Effector CD8-positive, alpha-beta T cell (primary cell): ENCODE results near the gene ABCC12.

Experiments used
- DNase-seq: peaks from one replicate; lab custom pipeline; 2025; lab: John Stamatoyannopoulos, UW

The ABCC12 gene

GRCh38 chr16:48131201-48131935 lies 24.4 kb downstream of the ABCC12 start:
- no peak for DNase-seq

DNA sequence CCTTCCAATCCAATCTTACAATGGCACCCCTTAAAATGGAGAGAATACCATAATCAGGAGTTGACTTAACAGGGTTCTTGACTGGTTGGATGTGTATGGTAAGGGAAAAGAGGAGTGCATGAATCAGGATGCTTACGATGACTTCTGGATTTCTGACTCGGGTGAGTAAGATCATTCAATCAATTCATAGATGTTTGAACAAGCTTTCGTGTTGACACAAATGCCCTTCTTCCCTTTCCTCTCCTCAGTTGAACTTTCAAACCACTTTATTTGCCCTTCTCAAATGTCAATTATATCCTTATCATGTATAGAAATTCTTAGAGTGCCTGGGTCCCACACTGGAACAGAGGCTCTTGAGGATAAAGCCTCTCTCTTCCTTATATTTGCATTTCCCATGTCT lies 25.9 kb downstream of the ABCC12 start:
- DNase-seq, result no peak

DNA sequence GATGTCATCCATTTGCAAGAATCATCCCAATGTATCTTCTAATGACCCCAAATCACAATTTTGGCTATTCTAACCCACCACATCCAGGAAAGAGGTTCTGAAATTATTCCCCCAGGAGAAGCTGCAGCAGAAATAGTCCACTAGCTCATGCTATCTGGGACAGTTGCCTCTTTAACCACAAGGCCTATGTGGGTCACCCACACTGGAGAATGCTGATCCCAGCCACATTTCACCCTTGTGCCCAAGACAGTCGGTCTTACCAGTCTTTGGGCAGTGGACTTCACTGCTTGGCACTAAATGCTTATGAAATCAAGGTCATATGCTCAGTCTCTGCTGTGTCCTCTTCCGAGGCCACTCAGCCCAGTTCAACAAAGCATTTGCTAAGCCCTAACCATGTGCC lies 27.0 kb downstream of the ABCC12 start:
- no peak for DNase-seq

DNA sequence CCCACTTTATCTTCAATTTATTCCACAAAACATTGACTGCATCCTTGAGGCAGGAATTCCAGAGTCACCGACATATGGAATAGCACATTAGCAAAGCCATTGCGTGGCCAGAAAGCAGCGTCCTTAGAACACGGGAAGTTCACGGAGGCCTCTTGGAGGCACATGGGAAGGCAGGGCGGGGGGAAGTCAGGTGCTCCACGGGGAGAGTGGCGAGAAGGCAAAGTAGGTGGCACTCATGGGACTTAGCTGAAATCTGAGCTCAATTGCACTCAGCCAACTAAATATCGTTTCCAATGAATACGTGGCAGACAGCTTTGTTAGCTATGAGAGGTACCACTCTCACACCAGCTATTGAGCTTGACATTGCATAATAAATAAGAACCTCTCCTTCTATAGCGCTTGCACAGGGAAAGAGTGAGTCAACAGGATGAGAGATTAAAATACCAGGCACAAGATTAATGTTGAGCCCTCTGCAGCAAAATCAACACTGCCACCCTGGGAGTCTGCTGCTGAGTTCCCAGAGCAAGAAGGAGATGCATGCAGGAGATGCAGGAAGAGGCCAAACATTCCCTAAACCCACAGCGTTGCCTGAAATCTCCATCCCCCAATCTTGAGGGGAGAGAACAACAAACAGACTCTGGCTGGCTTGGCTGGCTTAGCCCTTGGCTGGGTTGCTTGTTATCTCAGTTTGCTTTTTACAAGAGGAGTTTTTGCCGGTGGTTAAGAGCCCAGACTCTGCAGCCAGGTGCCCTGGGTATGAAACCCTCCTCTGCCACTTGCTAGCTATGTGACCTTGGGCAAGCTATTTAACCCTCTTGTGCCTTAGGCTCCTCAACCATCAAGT lies 28.8 kb downstream of the ABCC12 start:
- no peak for DNase-seq

GRCh38 chr16:48125888-48126287 lies 29.9 kb downstream of the ABCC12 start:
- no peak for DNase-seq

- no peak for DNase-seq
These were observed 31.5 kb downstream of the ABCC12 start for GRCh38 chr16:48124266-48124665.

- DNase-seq, result no peak
These were observed 32.5 kb downstream of the ABCC12 start for GRCh38 chr16:48123104-48123788.

GRCh38 chr16:48121276-48121675 lies 34.5 kb downstream of the ABCC12 start:
- no peak for DNase-seq

DNA sequence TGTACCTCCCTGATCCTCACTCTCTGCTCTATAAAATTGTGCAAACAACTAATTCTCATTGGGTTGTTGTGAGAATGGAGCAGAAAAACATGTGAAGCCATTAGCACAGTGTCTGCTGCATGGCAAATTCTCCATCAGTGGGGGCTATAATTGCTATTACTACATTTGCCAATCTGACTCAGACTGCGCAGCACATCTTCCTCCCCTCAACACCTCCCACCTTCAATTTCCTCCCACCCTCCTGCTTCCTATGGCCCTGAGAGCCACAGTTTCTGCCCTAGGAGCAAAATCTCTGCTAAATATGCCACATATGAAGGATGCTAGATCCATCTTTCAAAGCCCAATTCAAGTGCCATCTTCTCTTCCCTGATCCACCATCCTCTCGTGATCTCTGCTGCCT lies 37.0 kb downstream of the ABCC12 start:
- DNase-seq, result no peak

DNA sequence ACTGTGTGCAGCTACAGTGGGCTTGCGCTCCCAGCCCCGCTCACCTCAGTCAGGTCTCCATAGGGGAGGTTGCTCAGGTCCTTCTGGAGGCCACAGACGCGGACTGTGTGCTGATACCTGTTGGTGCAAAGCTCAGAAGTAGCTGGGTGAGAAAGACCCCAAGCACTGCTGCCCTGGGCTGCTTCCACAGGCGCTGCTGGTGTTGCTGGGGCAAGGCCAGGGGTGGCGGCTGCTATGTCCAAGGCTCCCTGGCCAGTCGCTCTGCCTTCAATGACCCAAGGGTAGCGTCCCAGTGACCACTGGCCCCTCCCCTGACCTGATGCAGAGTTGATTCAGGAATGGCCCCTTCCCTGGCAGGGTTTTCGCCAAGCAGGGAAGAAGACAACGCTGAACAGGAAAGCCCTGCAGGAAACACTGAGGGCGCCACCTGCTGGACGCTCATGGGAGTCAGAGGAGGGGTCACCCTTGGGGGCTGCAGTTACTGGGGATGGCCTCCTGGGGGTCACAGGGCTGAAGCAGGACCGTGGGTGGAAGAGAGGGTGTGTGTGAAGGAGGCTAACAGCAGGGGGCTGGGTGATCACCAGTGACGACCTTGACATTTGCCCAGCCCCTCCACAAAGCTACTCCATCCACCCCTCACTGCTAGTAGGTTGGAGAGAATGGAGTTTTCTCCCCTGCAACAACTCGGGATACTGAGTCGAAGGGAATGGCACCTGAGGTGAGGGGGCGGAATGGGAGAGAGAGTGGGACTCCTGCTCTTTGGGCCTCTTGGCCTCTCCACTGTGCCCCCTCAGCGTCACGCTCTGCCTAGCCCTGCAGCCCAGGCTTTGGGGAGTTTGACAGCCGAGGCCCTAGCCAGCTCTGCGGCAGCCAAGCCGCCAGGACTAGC lies 38.3 kb downstream of the ABCC12 start:
- peak; percentile 29 for DNase-seq

DNA sequence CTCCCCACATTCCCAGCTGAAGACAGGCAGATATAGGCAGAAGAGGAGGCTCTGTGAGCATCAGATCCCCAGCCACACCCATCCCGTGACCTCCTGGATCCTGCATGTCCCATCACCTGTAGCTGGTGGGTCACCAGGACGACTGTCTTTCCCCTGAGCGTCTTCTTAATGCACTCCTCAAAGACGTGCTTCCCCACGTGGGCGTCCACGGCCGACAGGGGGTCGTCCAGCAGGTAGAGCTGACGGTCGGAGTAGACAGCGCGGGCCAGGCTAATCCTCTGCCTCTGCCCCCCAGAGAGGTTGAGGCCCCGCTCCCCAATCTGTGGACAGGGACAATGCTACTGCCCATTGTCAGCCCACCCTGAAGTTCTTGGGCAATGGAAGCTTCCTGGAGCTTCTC lies 40.5 kb downstream of the ABCC12 start:
- no peak for DNase-seq

DNA sequence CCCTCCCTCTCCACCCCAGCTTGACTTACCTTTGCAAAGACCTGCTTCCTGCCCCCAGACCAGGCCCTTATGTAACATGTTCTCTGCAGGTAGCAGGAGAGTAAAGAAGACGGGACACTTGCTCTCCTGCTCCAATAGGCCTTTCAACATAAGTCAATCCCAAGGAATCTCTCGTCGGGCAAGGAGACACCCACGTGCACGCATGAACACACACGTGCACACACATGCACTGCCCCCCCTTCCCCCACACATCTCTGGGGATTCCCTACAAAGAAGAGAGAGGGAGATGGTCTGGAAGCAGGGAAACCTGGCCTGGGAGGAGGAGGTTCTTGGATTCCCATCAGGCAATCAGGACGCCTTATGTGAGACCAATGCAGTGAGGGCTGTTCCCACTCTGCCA lies 41.4 kb downstream of the ABCC12 start:
- DNase-seq, result no peak

DNA sequence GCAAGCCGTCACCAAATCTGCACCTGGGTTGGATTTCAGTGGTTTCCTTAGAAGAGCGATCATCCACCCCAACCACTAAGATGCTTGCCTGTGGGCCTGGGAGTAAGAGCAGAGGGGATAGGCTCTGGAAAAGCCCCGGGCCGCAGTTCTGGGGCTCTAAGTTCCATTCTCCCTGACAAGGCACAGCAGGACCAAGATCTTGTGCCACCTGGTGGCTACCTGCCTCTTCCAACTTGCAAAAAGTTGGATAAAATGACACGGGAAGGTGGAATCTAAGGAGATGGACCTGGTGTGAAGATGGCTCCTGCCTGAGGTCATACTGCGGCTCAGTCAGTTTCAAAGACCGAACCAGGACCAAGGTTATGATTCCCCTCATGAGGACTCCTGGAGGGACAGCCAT lies 42.3 kb downstream of the ABCC12 start:
- no peak for DNase-seq

GRCh38 chr16:48113001-48113400 lies 42.8 kb downstream of the ABCC12 start:
- DNase-seq, result no peak

DNA sequence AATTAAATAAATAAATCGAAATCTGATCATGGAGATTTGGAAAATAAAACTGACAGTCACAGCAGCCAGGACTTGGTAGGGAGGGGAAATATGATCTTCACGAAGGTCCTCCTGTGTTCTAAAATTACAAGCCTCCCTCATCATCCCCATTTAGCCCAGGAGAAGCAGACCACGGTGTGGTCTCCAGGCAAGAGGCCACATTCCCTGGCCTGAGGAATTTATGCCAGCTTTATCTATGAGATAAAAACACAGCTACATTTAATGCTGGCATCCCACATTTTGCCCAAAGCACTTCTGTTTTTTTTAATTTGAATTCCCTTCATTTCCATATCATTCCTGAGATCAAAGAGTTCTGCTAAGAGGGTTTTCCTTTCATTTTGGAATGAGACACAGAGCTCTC lies 43.2 kb downstream of the ABCC12 start:
- no peak for DNase-seq

DNA sequence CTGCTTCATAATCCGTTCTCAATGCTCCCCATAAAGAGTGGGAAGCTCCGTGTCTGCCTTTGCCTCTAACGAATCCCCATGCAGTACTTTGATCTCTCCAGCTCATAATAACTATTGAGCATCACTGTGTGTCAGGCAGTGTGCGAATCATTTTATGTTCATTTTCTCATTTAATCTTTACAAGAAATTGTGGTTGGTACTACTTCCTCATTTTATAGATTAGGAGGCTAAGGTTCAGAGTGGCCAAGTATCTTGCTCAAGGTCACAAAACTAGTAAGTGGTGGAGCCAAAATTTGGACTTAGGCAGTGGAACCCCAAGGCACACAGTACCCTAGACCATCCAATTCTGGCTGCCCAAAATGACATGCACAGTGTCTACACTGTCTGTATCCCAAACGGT lies 44.8 kb downstream of the ABCC12 start:
- DNase-seq, result no peak

DNA sequence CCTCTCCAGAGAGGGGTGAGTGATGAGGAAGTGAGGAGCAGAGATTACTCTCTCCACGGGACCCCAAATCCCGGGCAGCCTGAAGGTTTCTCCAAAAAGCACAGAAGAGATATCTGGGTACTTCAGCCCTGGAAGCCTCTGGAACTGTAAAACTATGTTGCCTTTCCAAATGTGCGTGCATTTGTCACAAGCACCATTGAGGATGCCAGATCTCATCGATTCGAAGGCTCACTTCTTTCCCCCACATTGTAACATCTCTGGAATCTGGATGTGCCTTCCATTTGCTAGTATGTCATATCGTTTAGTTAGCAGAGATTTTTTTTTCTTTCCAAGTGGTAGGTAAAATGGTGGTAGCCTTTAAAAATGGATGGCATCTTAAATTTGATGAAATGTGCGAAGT lies 45.8 kb downstream of the ABCC12 start:
- DNase-seq, result no peak

DNA sequence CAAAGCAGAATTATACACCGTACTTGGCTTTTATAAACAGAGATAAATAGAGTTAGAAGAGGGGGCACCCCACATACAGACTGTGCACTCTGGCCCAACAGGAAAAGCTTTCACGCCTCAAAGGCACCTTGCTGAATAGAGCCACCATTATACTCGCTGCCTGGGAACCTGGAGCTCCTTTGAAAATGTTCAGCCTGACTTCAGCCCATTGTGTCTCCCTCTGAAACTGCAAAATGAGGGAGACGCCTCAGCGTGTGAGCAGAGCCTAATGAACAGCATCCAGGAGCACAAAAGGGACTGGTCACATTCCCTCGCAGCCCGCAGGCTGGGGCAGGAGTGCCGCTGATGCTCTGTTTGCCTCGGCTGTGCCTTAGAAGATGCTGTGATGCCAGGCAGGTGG lies 46.3 kb downstream of the ABCC12 start:
- DNase-seq, result no peak

- DNase-seq, result no peak
These were observed 49.3 kb downstream of the ABCC12 start for GRCh38 chr16:48106446-48106845.
